ENCODE results near the gene KLF1.
A peak's percentile ranks its signal among the peaks of the same experiment; 100 is the strongest.

KLF1 gene

GRCh38 chr19:12922959-12923358, 36.0 kb upstream of the KLF1 start:
- POLR2A ChIA-PET, result interaction anchor here (0.6 to 1.7 kb wide), 2 partner anchors 10 to 210 kb away, joined by 3 to 8 read pairs; partner anchors contain the start of gene FARSA
- no peaks in the 10 kb centered on the region for H3K4me1 ChIP-seq (ENCODE audit: control insufficient read depth, insufficient read depth, low read length)
- CTCF ChIA-PET, result no interaction called here
- peaks cover 33 to 51% of the 10 kb centered on the region in 2 experiments; a peak in 2 of 3 replicates for H3K36me3 ChIP-seq (ENCODE audit: control insufficient read depth in 2 of 2, insufficient read depth in 1 of 2, low read length in 2 of 2)
- no peak overlapping the region for H3K27ac ChIP-seq (ENCODE audit: extremely low read depth, low read depth, low read length)
- TF ChIP-seq ZNF221 (tag by site-specific recombination; IDR thresholded peaks at IDR 0.05; ENCODE audit: borderline replicate concordance) (no peak), ZNF76 (tag by site-specific recombination; IDR thresholded peaks at IDR 0.05; ENCODE audit: borderline replicate concordance, low read depth) (no peak), SP2 (tag by site-specific recombination; IDR thresholded peaks at IDR 0.05) (no peak), ZNF48 (tag by site-specific recombination; IDR thresholded peaks at IDR 0.05) (no peak), HIC1 (tag by site-specific recombination; IDR thresholded peaks at IDR 0.05) (0 out of 2 replicates have a peak, but pooled peaks have one; percentile 12), ZFP41 (tag by site-specific recombination; IDR thresholded peaks at IDR 0.05; ENCODE audit: borderline replicate concordance) (no peak), ZNF571 (tag by site-specific recombination; IDR thresholded peaks at IDR 0.05) (no peak), ZFP69B (tag by site-specific recombination; IDR thresholded peaks at IDR 0.05) (no peak), ZNF623 (tag by site-specific recombination; IDR thresholded peaks at IDR 0.05) (peak; percentile 64)
- no peaks in the 10 kb centered on the region for H3K9me3 ChIP-seq (ENCODE audit: control insufficient read depth, insufficient read depth, low read depth, low read length)
- H3K4me3 ChIP-seq (ENCODE audit: low read depth, low read length), result no peak overlapping the region

- Histone ChIP-seq H3K27ac (ENCODE audit: extremely low read depth, low read depth, low read length) (no peak overlapping the region), H3K36me3 (ENCODE audit: control insufficient read depth in 2 of 2, insufficient read depth in 1 of 2, low read length in 2 of 2) (peaks cover 24 to 36% of the 10 kb centered on the region in 2 experiments; a peak in 2 of 3 replicates), H3K4me1 (ENCODE audit: control insufficient read depth, insufficient read depth, low read length) (no peaks in the 10 kb centered on the region), H3K4me3 (ENCODE audit: low read depth, low read length) (no peak overlapping the region), H3K9me3 (ENCODE audit: control insufficient read depth, insufficient read depth, low read depth, low read length) (no peaks in the 10 kb centered on the region)
- POLR2A ChIA-PET, result interaction anchor here (1.9 to 3.0 kb wide), 2 partner anchors 12 to 30 kb away, joined by 12 to 18 read pairs; partner anchors contain the start of genes FARSA and GCDH
- TF ChIP-seq ZNF664 (tag by site-specific recombination; IDR thresholded peaks at IDR 0.05), result 0 out of 2 replicates have a peak, but pooled peaks have one; percentile 29
- TF ChIP-seq PRDM10 (tag by site-specific recombination; IDR thresholded peaks at IDR 0.05), result no peak
- peak; percentile 93 for TF ChIP-seq ZNF121 (tag by site-specific recombination; IDR thresholded peaks at IDR 0.05)
- peak; percentile 27; the same call in 1 of the 2 replicates for TF ChIP-seq ZNF394 (tag by site-specific recombination; IDR thresholded peaks at IDR 0.05; ENCODE audit: borderline replicate concordance)
- TF ChIP-seq FEZF1 (tag by site-specific recombination; IDR thresholded peaks at IDR 0.05), result no peak
- peak; percentile 33; the same call in 1 of the 2 replicates for TF ChIP-seq GLIS1 (tag by site-specific recombination; IDR thresholded peaks at IDR 0.05)
- CTCF ChIA-PET, result interaction anchor here (0.6 to 1.4 kb wide), 3 partner anchors 12 to 44 kb away, joined by 3 to 7 read pairs (median 3); no protein-coding TSS in a partner anchor
Observed at GRCh38 chr19:12921047-12921446, 34.0 kb upstream of the KLF1 start.

- POLR2A ChIA-PET, result interaction anchor here (1.0 kb wide), 1 partner anchor 32 kb away, joined by 3 read pairs; no protein-coding TSS in a partner anchor
- Histone ChIP-seq H3K9me3 (ENCODE audit: control insufficient read depth, insufficient read depth, low read depth, low read length) (no peaks in the 10 kb centered on the region), H3K4me3 (ENCODE audit: low read depth, low read length) (no peak overlapping the region), H3K4me1 (ENCODE audit: control insufficient read depth, insufficient read depth, low read length) (peaks cover 5% of the 10 kb centered on the region; the same call in 1 of the 2 replicates), H3K36me3 (ENCODE audit: control insufficient read depth in 2 of 2, insufficient read depth in 1 of 2, low read length in 2 of 2) (peaks cover 6 to 12% of the 10 kb centered on the region in 2 experiments; a peak in 2 of 3 replicates), H3K27ac (ENCODE audit: extremely low read depth, low read depth, low read length) (no peak overlapping the region)
- TF ChIP-seq KLF16 (tag by site-specific recombination; IDR thresholded peaks at IDR 0.05), result no peak
- TF ChIP-seq ZNF777 (tag by site-specific recombination; IDR thresholded peaks at IDR 0.05; ENCODE audit: borderline replicate concordance), result no peak
- TF ChIP-seq ZNF324 (tag by site-specific recombination; IDR thresholded peaks at IDR 0.05), result no peak
- no peak for TF ChIP-seq TRIM28 (IDR thresholded peaks at IDR 0.05; ENCODE audit: borderline replicate concordance, low read length)
- TF ChIP-seq GLI4 (tag by site-specific recombination; IDR thresholded peaks at IDR 0.05), result no peak
- TF ChIP-seq ZFHX2 (tag by site-specific recombination; conservative IDR thresholded peaks at IDR 0.05), result no peak
- TF ChIP-seq ZNF501 (tag by site-specific recombination; IDR thresholded peaks at IDR 0.05), result no peak
- TF ChIP-seq ZNF133 (tag by site-specific recombination; IDR thresholded peaks at IDR 0.05), result no peak
- no peak for TF ChIP-seq SALL2 (tag by site-specific recombination; IDR thresholded peaks at IDR 0.05; ENCODE audit: borderline replicate concordance)
- CTCF ChIA-PET, result no interaction called here
Observed at GRCh38 chr19:12918253-12918652, 31.3 kb upstream of the KLF1 start.

Measured in HEK293 (cell line).